ENCODE results near the gene UBASH3B. TPM values are rescaled to one million over a fixed set of nuclear protein-coding genes. Genes with fewer than 3 reads are reported as not detected.

Gene UBASH3B
- total RNA-seq, 1 donor from 2014 or later: 62.1 TPM

- Histone ChIP-seq H3K9me3 (ENCODE audit: insufficient read depth, low read depth, low read length) (no peaks in the 10 kb centered on the region), H3K4me3 (ENCODE audit: insufficient read depth, low read depth, low read length) (no peak overlapping the region), H3K4me2 (ENCODE audit: low read length) (peak overlapping the region; percentile 68), H3K4me1 (ENCODE audit: insufficient read depth, low read length) (peaks cover 49% of the 10 kb centered on the region), H3K9ac (ENCODE audit: low read length) (no peak overlapping the region), H2AFZ (ENCODE audit: low read depth, low read length) (no peak overlapping the region), H3K36me3 (ENCODE audit: insufficient read depth, low read length) (peaks cover 3% of the 10 kb centered on the region), H3K27ac (ENCODE audit: low read depth, low read length) (peak overlapping the region; percentile 76), H3K27me3 (ENCODE audit: insufficient read depth, low read length) (no peaks in the 10 kb centered on the region), H3K79me2 (ENCODE audit: insufficient read depth, low read length) (peaks cover 57% of the 10 kb centered on the region), H4K20me1 (ENCODE audit: insufficient read depth, low read length) (peaks cover 9% of the 10 kb centered on the region)
- peak; percentile 58 for DNase-seq (ENCODE audit: low read depth)
- H3K36me3 Mint-ChIP-seq (ENCODE audit: low read depth, unreplicated experiment): peaks cover 7% of the 10 kb centered on the region
- H3K27me3 Mint-ChIP-seq (ENCODE audit: low read depth, unreplicated experiment): no peaks in the 10 kb centered on the region
- H3K4me1 Mint-ChIP-seq (ENCODE audit: low read depth, unreplicated experiment): peaks cover 57% of the 10 kb centered on the region
- TF ChIP-seq CTCF (IDR thresholded peaks at IDR 0.05; ENCODE audit: insufficient read depth, low read depth, low read length) (no peak), EZH2 (IDR thresholded peaks at IDR 0.05; ENCODE audit: insufficient read depth, low read length) (no peak)
- peak overlapping the region; percentile 90 for H3K27ac Mint-ChIP-seq (ENCODE audit: unreplicated experiment)
- no peak overlapping the region for H3K4me3 Mint-ChIP-seq (ENCODE audit: unreplicated experiment)
- no peak for FAIRE-seq
- no peaks in the 10 kb centered on the region for H3K9me3 Mint-ChIP-seq (ENCODE audit: unreplicated experiment)
These were observed 64.8 kb downstream of the UBASH3B start for GRCh38 chr11:122720107-122720881.

DNA sequence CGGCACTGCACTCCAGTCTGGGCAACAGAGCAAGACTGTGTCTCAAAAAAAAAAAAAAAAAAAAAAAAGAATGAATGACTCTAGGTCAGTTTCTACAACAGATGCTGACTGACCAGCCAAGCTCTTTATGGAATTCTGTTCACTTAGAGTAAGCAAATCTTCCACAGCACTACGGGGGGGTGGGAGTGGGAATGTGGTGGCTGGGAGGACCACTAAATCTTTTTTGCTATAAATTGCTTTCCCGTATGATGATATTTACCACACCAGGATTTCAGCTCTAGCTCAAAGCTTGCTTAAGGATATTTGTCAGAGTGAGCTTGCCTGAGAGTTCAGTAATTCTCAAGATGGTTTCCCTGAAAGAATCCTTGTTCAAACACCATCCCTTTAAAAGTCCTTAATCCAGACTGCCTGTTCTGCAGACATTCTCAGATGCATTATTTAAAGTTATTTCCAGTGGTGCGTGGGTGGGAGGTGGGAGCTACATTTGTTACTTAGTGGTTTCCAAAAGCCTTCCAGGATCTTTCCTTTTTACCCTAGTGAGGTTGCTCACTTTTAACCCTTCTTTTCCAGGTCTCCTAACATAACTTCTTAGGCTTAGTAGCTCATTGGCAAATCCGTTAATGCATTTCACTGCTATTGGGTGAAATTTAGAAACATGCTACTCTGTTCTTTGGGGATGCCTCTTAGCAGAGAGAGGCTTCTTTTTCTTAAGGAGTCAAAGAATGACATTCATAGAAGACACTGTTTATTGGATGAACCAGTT is 65.9 kb downstream of the UBASH3B start:
- Histone ChIP-seq H3K27me3 (ENCODE audit: insufficient read depth, low read length) (no peaks in the 10 kb centered on the region), H4K20me1 (ENCODE audit: insufficient read depth, low read length) (peaks cover 9% of the 10 kb centered on the region), H3K79me2 (ENCODE audit: insufficient read depth, low read length) (peaks cover 55% of the 10 kb centered on the region), H3K27ac (ENCODE audit: low read depth, low read length) (peak overlapping the region; percentile 76), H3K9ac (ENCODE audit: low read length) (peak overlapping the region; percentile 50), H3K4me2 (ENCODE audit: low read length) (peak overlapping the region; percentile 68), H3K9me3 (ENCODE audit: insufficient read depth, low read depth, low read length) (no peaks in the 10 kb centered on the region), H3K4me1 (ENCODE audit: insufficient read depth, low read length) (peaks cover 41% of the 10 kb centered on the region), H3K36me3 (ENCODE audit: insufficient read depth, low read length) (no peaks in the 10 kb centered on the region), H3K4me3 (ENCODE audit: insufficient read depth, low read depth, low read length) (peak overlapping the region; percentile 8), H2AFZ (ENCODE audit: low read depth, low read length) (no peak overlapping the region)
- no peaks in the 10 kb centered on the region for H3K27me3 Mint-ChIP-seq (ENCODE audit: low read depth, unreplicated experiment)
- TF ChIP-seq EZH2 (IDR thresholded peaks at IDR 0.05; ENCODE audit: insufficient read depth, low read length) (no peak), CTCF (IDR thresholded peaks at IDR 0.05; ENCODE audit: insufficient read depth, low read depth, low read length) (no peak)
- no peaks in the 10 kb centered on the region for H3K9me3 Mint-ChIP-seq (ENCODE audit: unreplicated experiment)
- DNase-seq (ENCODE audit: low read depth) (peak; percentile 86), FAIRE-seq (peak; percentile 9)
- peaks cover 7% of the 10 kb centered on the region for H3K36me3 Mint-ChIP-seq (ENCODE audit: low read depth, unreplicated experiment)
- H3K4me3 Mint-ChIP-seq (ENCODE audit: unreplicated experiment): no peak overlapping the region
- peaks cover 48% of the 10 kb centered on the region for H3K4me1 Mint-ChIP-seq (ENCODE audit: low read depth, unreplicated experiment)
- peak overlapping the region; percentile 90 for H3K27ac Mint-ChIP-seq (ENCODE audit: unreplicated experiment)
